B cell (primary cell): ENCODE results near the gene PRR7. TPM values are rescaled to one million over a fixed set of nuclear protein-coding genes. Genes with fewer than 3 reads are reported as not detected.

Source experiments
- ATAC-seq: fragments of 200-7000 bp; cut with Tn5 transposase; one replicate; pipeline ENCODE4 v1.10.0; 2021; ENCODE audit warnings: low read depth, mild to moderate bottlenecking, moderate number of reproducible peaks, moderate library complexity
- CTCF ChIA-PET: fragments of 350-600 bp; sonication (Branson Sonifier 250); formaldehyde crosslinking; loops from one replicate; lab custom pipeline; 2021; ENCODE audit warnings: antibody characterized with exemption, inconsistent platforms; lab: Charles Lee
- POLR2A ChIA-PET: fragments of 350-600 bp; sonication (Branson Sonifier 250); formaldehyde crosslinking; loops from one replicate; lab custom pipeline; 2021; ENCODE audit warnings: antibody characterized with exemption; lab: Charles Lee
- DNase-seq: peaks from one replicate; pipeline ENCODE4 v3.0.0; 2013
- H2AFZ ChIP-seq: 2 replicates; pipeline ENCODE4 v1.6.1; 2012; ENCODE audit warnings: mild to moderate bottlenecking, low read depth, low read length; ENCODE audit not compliant: insufficient read depth, poor library complexity, severe bottlenecking
- H3K27ac ChIP-seq, 2 donors: 1 replicate in 1 of 2; 2 replicates in 1 of 2; pipeline ENCODE4 v1.5.1; 2012 to 2013; ENCODE audit warnings: low read length in 2 of 2, mild to moderate bottlenecking in 2 of 2, moderate library complexity in 1 of 2
- H3K27me3 ChIP-seq, 4 experiments: fragments of 200-600 bp in 1 of 4; sonication (generic) in 1 of 4; replicated peaks in 1 of 4; 1 replicate in 2 of 4; 2 replicates in 2 of 4; pipeline versions ENCODE4 v1.6.1 to v1.7.0; 2013 to 2016; ENCODE audit warnings: low read length in 3 of 4, mild to moderate bottlenecking in 2 of 4, mixed read lengths in 1 of 4, moderate library complexity in 1 of 4; ENCODE audit not compliant: insufficient read depth in 4 of 4, control insufficient read depth in 3 of 4; ENCODE audit errors: control extremely low read depth in 1 of 4
- H3K36me3 ChIP-seq, 2 experiments: replicated peaks in 1 of 2; 1 replicate in 1 of 2; 2 replicates in 1 of 2; pipeline versions ENCODE4 v1.6.1 to v1.7.1; 2013; ENCODE audit warnings: low read length in 1 of 2; ENCODE audit not compliant: insufficient read depth in 2 of 2, control insufficient read depth in 1 of 2; ENCODE audit errors: control extremely low read depth in 1 of 2, extremely low read depth in 1 of 2
- H3K4me1 ChIP-seq, 2 donors: fragments of 200-600 bp in 1 of 2; sonication (generic) in 1 of 2; 1 replicate in 1 of 2; 2 replicates in 1 of 2; pipeline versions ENCODE4 v1.5.1 to v1.6.1; 2013 to 2017; ENCODE audit warnings: low read length in 2 of 2; ENCODE audit not compliant: control insufficient read depth in 2 of 2, insufficient read depth in 2 of 2
- H3K4me2 ChIP-seq: replicated peaks from 2 replicates; pipeline ENCODE3; 2012; ENCODE audit warnings: mild to moderate bottlenecking, low read depth, low read length; ENCODE audit not compliant: poor library complexity, severe bottlenecking
- H3K4me3 ChIP-seq, 5 experiments: fragments of 200-600 bp in 1 of 5; sonication (generic) in 1 of 5; 1 replicate in 3 of 5; 2 replicates in 2 of 5; pipeline versions ENCODE4 v1.5.1 to v1.7.0; 2011 to 2016; ENCODE audit warnings: low read length in 4 of 5, mild to moderate bottlenecking in 4 of 5, low read depth in 2 of 5, control low read depth in 1 of 5, moderate library complexity in 1 of 5; ENCODE audit not compliant: insufficient read depth in 1 of 5; ENCODE audit errors: control extremely low read depth in 1 of 5, extremely low read depth in 1 of 5
- H3K79me2 ChIP-seq: fragments of 200-600 bp; sonication (generic); one replicate; pipeline ENCODE4 v1.6.0; 2016; ENCODE audit warnings: low read length; ENCODE audit not compliant: control insufficient read depth, insufficient read depth
- H3K9ac ChIP-seq: fragments of 200-600 bp; sonication (generic); 2 replicates; pipeline ENCODE4 v1.6.1; 2017; ENCODE audit warnings: mild to moderate bottlenecking, low read length, moderate library complexity
- H3K9me3 ChIP-seq, 3 donors: one replicate each; pipeline versions ENCODE4 v1.6.1 to v1.7.1; 2013; ENCODE audit warnings: low read length in 2 of 3; ENCODE audit not compliant: control insufficient read depth in 2 of 3, insufficient read depth in 1 of 3; ENCODE audit errors: control extremely low read depth in 1 of 3
- H4K20me1 ChIP-seq: 2 replicates; pipeline ENCODE4 v1.6.0; 2012; ENCODE audit warnings: mild to moderate bottlenecking, low read length; ENCODE audit not compliant: insufficient read depth, control insufficient read depth, poor library complexity, severe bottlenecking
- H3K27ac Mint-ChIP-seq: one replicate; pipeline ENCODE4 v1.8.0; 2021; ENCODE audit warnings: mixed read lengths
- H3K27me3 Mint-ChIP-seq: one replicate; pipeline ENCODE4 v1.8.0; 2021; ENCODE audit warnings: mixed read lengths
- H3K4me1 Mint-ChIP-seq: one replicate; pipeline ENCODE4 v1.8.0; 2021; ENCODE audit warnings: mixed read lengths
- H3K4me3 Mint-ChIP-seq: one replicate; pipeline ENCODE4 v1.8.0; 2021; ENCODE audit warnings: mixed read lengths
- H3K9me3 Mint-ChIP-seq: one replicate; pipeline ENCODE4 v1.8.0; 2022; ENCODE audit warnings: mixed read lengths; ENCODE audit not compliant: insufficient read depth
- CTCF ChIP-seq: fragments of 200-600 bp; IDR thresholded peaks from one replicate; pipeline ENCODE4 v1.8.0; 2022; ENCODE audit warnings: antibody characterized with exemption, mild to moderate bottlenecking
- EZH2 ChIP-seq: IDR thresholded peaks from 2 replicates; pipeline ENCODE4 v1.6.1; 2012; ENCODE audit warnings: borderline replicate concordance, low read depth, mild to moderate bottlenecking, moderate library complexity, low read length; ENCODE audit not compliant: insufficient read depth, poor library complexity, severe bottlenecking
- WGBS: methylation state at CpG from one replicate; pipeline ENCODE4 v1.1.5; 2013; ENCODE audit warnings: missing lambda C conversion rate; ENCODE audit not compliant: insufficient coverage; 5-methylcytosine and 5-hydroxymethylcytosine counted together
- intact Hi-C: fragments of 100-400 bp; cut with micrococcal nuclease; formaldehyde crosslinking; loops from one replicate; pipeline ENCODE4 v1.10.0; 2022
- polyA plus RNA-seq: library from polyadenylated mRNA; depleted of rRNA; stranded (reverse); fragments of >200 nt; gene quantifications from 2 replicates; pipeline ENCODE4 v1.2.3, GENCODE V29; 2012
- total RNA-seq, 2 donors: library from RNA; stranded (reverse); fragments of 120-200 nt in 1 of 2; gene quantifications; 1 replicate in 1 of 2; 2 replicates in 1 of 2; pipeline versions ENCODE4 v1.2.3 to v1.2.4, GENCODE V29; 2013 to 2022

The PRR7 gene
- total and polyA plus RNA-seq, 2 donors (not counting 1 experiment from before 2014, with no cell fraction given) = 4.8 to 84.4 TPM

- Histone ChIP-seq H3K4me3 (no peak overlapping the region), H4K20me1 (no peaks in the 10 kb centered on the region), H3K4me1 (no peaks in the 10 kb centered on the region), H3K27me3 (no peaks in the 10 kb centered on the region), H3K36me3 (peaks cover 0 to 8% of the 10 kb centered on the region in 2 experiments), H3K4me2 (no peak overlapping the region), H2AFZ (no peak overlapping the region), H3K9me3 (no peaks in the 10 kb centered on the region), H3K79me2 (peaks cover 3% of the 10 kb centered on the region), H3K27ac (no peak overlapping the region), H3K9ac (no peak overlapping the region)
- TF ChIP-seq CTCF (no peak), EZH2 (no peak)
- intact Hi-C loops = no loop called here
- ChIA-PET POLR2A (no interaction called here), CTCF (no interaction called here)
- H3K4me3 Mint-ChIP-seq = no peak overlapping the region
- H3K4me1 Mint-ChIP-seq = no peaks in the 10 kb centered on the region
- H3K9me3 Mint-ChIP-seq = no peaks in the 10 kb centered on the region
- DNase-seq (no peak), ATAC-seq (no peak)
- 100% methylated on average over 3 of the region's 3 CpGs for WGBS
- H3K27me3 Mint-ChIP-seq = no peaks in the 10 kb centered on the region
- no peak overlapping the region for H3K27ac Mint-ChIP-seq
Observed at GRCh38 chr5:177486256-177486655, 39.6 kb downstream of the PRR7 start.

- ChIA-PET CTCF (interaction anchor here (0.6 to 2.1 kb wide), 2 partner anchors 14 to 634 kb away, joined by 3 to 11 read pairs; no protein-coding TSS in a partner anchor), POLR2A (no interaction called here)
- Histone ChIP-seq H3K4me3 (no peak overlapping the region), H3K27ac (no peak overlapping the region), H3K79me2 (peaks cover 3% of the 10 kb centered on the region), H4K20me1 (no peaks in the 10 kb centered on the region), H3K9me3 (no peaks in the 10 kb centered on the region), H3K4me2 (no peak overlapping the region), H2AFZ (no peak overlapping the region), H3K36me3 (peaks cover 0 to 8% of the 10 kb centered on the region in 2 experiments), H3K27me3 (no peaks in the 10 kb centered on the region), H3K4me1 (no peaks in the 10 kb centered on the region), H3K9ac (no peak overlapping the region)
- DNase-seq (no peak), ATAC-seq (no peak)
- TF ChIP-seq CTCF = no peak
- TF ChIP-seq EZH2 = no peak
- Mint-ChIP-seq H3K9me3 (no peaks in the 10 kb centered on the region), H3K27me3 (no peaks in the 10 kb centered on the region), H3K4me3 (no peak overlapping the region), H3K4me1 (no peaks in the 10 kb centered on the region), H3K27ac (no peak overlapping the region)
- 99% methylated on average over 7 of the region's 8 CpGs for WGBS
- intact Hi-C loops = no loop called here
Observed at GRCh38 chr5:177487144-177487543, 40.5 kb downstream of the PRR7 start.
